WTC11 (cell line): ENCODE measurements around the gene TMEM231. TPM values are rescaled to one million over a fixed set of nuclear protein-coding genes. Genes with fewer than 3 reads are reported as not detected.
"Not testable (repeated sequence)": the region's sequence is repeated elsewhere in the genome, so short reads cannot be mapped to it uniquely, and the experiment has no call there.

Experiments
- ATAC-seq: fragments of 200-7000 bp; cut with Tn5 transposase; 2 replicates; pipeline ENCODE4 v1.10.0; 2021; ENCODE audit warnings: mild to moderate bottlenecking, moderate library complexity
- CTCF ChIA-PET: fragments of 300-600 bp; sonication (Branson Sonifier 250); formaldehyde crosslinking; loops from one replicate; lab custom pipeline; 2021; ENCODE audit warnings: antibody characterized with exemption; lab: Charles Lee
- POLR2A ChIA-PET: fragments of 350-600 bp; sonication (Branson Sonifier 250); formaldehyde crosslinking; loops from one replicate; lab custom pipeline; 2021; ENCODE audit warnings: antibody characterized with exemption; lab: Charles Lee
- DNase-seq: peaks from one replicate; pipeline ENCODE4 v3.0.0; 2021; ENCODE audit warnings: low spot score
- H3K27ac Mint-ChIP-seq: 2 replicates; pipeline ENCODE4 v1.8.0; 2021; ENCODE audit warnings: mixed read lengths
- H3K27me3 Mint-ChIP-seq: 2 replicates; pipeline ENCODE4 v1.8.0; 2021; ENCODE audit warnings: low read depth, mild to moderate bottlenecking, moderate library complexity, mixed read lengths
- H3K36me3 Mint-ChIP-seq: 2 replicates; pipeline ENCODE4 v1.8.0; 2021; ENCODE audit warnings: mixed read lengths
- H3K4me1 Mint-ChIP-seq: 2 replicates; pipeline ENCODE4 v1.8.0; 2022; ENCODE audit warnings: mixed read lengths
- H3K4me3 Mint-ChIP-seq: 2 replicates; pipeline ENCODE4 v1.8.0; 2021; ENCODE audit warnings: mild to moderate bottlenecking, moderate library complexity, mixed read lengths
- H3K9me3 Mint-ChIP-seq: 2 replicates; pipeline ENCODE4 v1.8.0; 2021; ENCODE audit warnings: mixed read lengths
- JUN ChIP-seq: sonication (generic); formaldehyde crosslinking; IDR thresholded peaks from 2 replicates; pipeline ENCODE4 v1.8.0; 2023; ENCODE audit warnings: mild to moderate bottlenecking, missing genetic modification reagents
- OVOL2 ChIP-seq: fragments of 250-450 bp; sonication (Bioruptor Pico); IDR thresholded peaks from 2 replicates; pipeline ENCODE4 v1.9.0; 2021; ENCODE audit warnings: mild to moderate bottlenecking, borderline replicate concordance
- RELA ChIP-seq: sonication (generic); formaldehyde crosslinking; IDR thresholded peaks from 2 replicates; pipeline ENCODE4 v1.8.1; 2022; ENCODE audit warnings: missing genetic modification reagents, mild to moderate bottlenecking, borderline replicate concordance
- ZNF121 ChIP-seq: sonication (generic); formaldehyde crosslinking; IDR thresholded peaks from 2 replicates; pipeline ENCODE4 v1.8.0; 2023; ENCODE audit warnings: missing genetic modification reagents
- ZNF219 ChIP-seq: sonication (generic); formaldehyde crosslinking; IDR thresholded peaks from 2 replicates; pipeline ENCODE4 v1.8.0; 2023; ENCODE audit warnings: missing genetic modification reagents, mild to moderate bottlenecking, borderline replicate concordance
- ZNF263 ChIP-seq: sonication (generic); formaldehyde crosslinking; IDR thresholded peaks from 2 replicates; pipeline ENCODE4 v1.8.1; 2022; ENCODE audit warnings: low read depth, mild to moderate bottlenecking, moderate library complexity, missing genetic modification reagents
- ZNF416 ChIP-seq: fragments of 250-450 bp; sonication (Bioruptor Pico); IDR thresholded peaks from 2 replicates; pipeline ENCODE4 v1.9.0; 2021; ENCODE audit warnings: mild to moderate bottlenecking, inconsistent platforms
- total RNA-seq: library from RNA; stranded (reverse); gene quantifications from 3 replicates; pipeline ENCODE4 v1.2.3, GENCODE V29; 2021
- TF ChIP-seq, protein P1 (sequence below): fragments of 250-450 bp; sonication (Bioruptor Pico); IDR thresholded peaks from 2 replicates; pipeline ENCODE4 v1.8.0; 2021; ENCODE audit warnings: mild to moderate bottlenecking
- TF ChIP-seq, protein P2 (sequence below): sonication (generic); formaldehyde crosslinking; IDR thresholded peaks from 2 replicates; pipeline ENCODE4 v1.8.1; 2022; ENCODE audit warnings: mild to moderate bottlenecking, missing genetic modification reagents, moderate library complexity, borderline replicate concordance
- TF ChIP-seq, protein P3 (sequence below): sonication (generic); formaldehyde crosslinking; IDR thresholded peaks from 2 replicates; pipeline ENCODE4 v1.8.1; 2023; ENCODE audit warnings: mild to moderate bottlenecking, moderate library complexity, missing genetic modification reagents
- TF ChIP-seq, protein P4 (sequence below): sonication (generic); formaldehyde crosslinking; IDR thresholded peaks from 2 replicates; pipeline ENCODE4 v1.8.0; 2022; ENCODE audit warnings: mild to moderate bottlenecking, missing genetic modification reagents
- TF ChIP-seq, protein P5 (sequence below): sonication (generic); formaldehyde crosslinking; IDR thresholded peaks from 2 replicates; pipeline ENCODE4 v1.8.0; 2023; ENCODE audit warnings: missing genetic modification reagents
- TF ChIP-seq, protein P6 (sequence below): fragments of 250-450 bp; sonication (Bioruptor Pico); IDR thresholded peaks from 2 replicates; pipeline ENCODE4 v1.9.0; 2021; ENCODE audit warnings: mild to moderate bottlenecking
- TF ChIP-seq, protein P7 (sequence below): sonication (generic); formaldehyde crosslinking; IDR thresholded peaks from 2 replicates; pipeline ENCODE4 v1.8.1; 2023; ENCODE audit warnings: mild to moderate bottlenecking, missing genetic modification reagents, moderate library complexity

Gene TMEM231
- total RNA-seq, 1 experiment from 2014 or later = 12.0 TPM

DNA sequence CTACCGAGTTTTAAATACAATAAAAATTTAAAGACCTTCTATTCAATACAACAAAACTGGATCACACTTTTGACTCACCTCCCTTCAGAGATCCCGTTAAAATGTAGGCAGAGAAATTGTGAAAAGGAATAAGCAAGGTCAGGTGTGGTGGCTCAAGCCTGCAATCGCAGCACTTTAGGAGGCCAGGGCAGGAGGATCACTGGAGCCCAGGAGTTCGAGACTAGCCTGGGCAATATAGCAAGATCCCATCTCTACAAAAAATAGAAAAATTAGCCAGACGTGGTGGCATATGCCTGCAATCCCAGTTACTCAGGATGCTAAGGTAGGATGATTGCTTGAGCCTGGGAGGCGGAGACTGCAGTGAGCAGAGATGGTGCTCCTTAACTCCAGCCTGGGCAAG, 36.9 kb downstream of the TMEM231 start:
- Mint-ChIP-seq H3K36me3 (no peaks in the 10 kb centered on the region), H3K4me1 (peaks cover 16% of the 10 kb centered on the region), H3K27me3 (no peaks in the 10 kb centered on the region), H3K27ac (peak overlapping the region; percentile 65; the same call in 1 of the 2 replicates), H3K9me3 (no peaks in the 10 kb centered on the region), H3K4me3 (no peak overlapping the region)
- DNase-seq (no peak), ATAC-seq (no peak)
- ChIA-PET POLR2A (interaction anchor here (0.9 kb wide), 1 partner anchor 14 kb away, joined by 3 read pairs; no protein-coding TSS in a partner anchor), CTCF (interaction anchor here (2.4 to 3.5 kb wide), 4 partner anchors 11 to 48 kb away, joined by 19 to 91 read pairs (median 56); partner anchors contain the start of gene CHST6)
- TF ChIP-seq ZNF121 (CRISPR knock-in tag) (peak; percentile 83), RELA (CRISPR knock-in tag) (no peak)
- TF ChIP-seq, protein P1, sequence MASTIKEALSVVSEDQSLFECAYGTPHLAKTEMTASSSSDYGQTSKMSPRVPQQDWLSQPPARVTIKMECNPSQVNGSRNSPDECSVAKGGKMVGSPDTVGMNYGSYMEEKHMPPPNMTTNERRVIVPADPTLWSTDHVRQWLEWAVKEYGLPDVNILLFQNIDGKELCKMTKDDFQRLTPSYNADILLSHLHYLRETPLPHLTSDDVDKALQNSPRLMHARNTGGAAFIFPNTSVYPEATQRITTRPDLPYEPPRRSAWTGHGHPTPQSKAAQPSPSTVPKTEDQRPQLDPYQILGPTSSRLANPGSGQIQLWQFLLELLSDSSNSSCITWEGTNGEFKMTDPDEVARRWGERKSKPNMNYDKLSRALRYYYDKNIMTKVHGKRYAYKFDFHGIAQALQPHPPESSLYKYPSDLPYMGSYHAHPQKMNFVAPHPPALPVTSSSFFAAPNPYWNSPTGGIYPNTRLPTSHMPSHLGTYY (CRISPR knock-in tag) = no peak

DNA sequence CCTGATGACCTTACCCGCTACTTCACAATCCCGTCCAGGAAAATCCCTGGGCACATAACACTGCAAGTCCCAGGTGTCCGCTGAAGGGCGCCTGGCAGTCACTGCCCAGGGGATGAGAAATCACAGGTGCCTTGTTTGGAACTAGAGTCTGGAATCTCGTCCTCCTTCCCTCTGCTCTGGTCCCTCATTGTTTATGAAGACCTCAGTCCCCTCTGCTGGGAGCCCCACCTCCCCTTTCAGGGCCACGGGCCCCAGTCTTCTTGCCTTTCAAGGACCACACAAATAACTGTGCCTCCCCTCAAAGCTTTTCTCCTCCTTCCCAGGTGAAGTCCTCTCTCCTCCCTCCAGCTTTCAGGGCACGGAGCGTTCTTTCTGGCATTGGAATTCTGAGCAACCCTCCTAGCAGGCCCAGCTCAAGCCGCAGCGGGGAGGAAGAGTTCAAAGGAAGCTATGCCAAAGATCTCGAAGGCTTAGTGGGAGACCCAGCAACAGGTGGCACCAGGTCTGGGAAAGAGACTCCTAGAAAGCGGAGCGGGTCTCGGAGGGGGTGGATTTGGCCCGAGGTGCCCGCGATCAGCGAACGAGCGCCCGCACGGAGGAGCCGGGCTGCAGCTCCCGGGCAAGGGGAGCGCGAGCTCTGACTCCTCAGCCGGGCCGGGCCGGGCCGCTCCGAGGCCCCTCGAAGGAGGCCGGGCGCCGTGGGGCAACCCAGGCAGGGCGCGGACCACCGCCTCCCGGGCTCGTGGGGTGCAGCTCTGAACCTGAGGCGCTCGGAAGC, 39.7 kb downstream of the TMEM231 start:
- ATAC-seq (peak; percentile 10), DNase-seq (peak; percentile 39)
- H3K36me3 Mint-ChIP-seq, H3K27me3 Mint-ChIP-seq, H3K9me3 Mint-ChIP-seq: not testable (repeated sequence)
- Mint-ChIP-seq H3K4me3 (peak overlapping the region; percentile 77), H3K4me1 (peaks cover 16% of the 10 kb centered on the region), H3K27ac (peak overlapping the region; percentile 71)
- CTCF ChIA-PET = interaction anchor here (0.6 to 3.5 kb wide), 54 partner anchors 8 to 327 kb away, joined by 3 to 91 read pairs (median 8); partner anchors contain the start of genes ADAT1, CFDP1, CHST5 and CHST6
- POLR2A ChIA-PET = interaction anchor here (0.9 to 2.0 kb wide), 10 partner anchors 8 to 131 kb away, joined by 3 to 24 read pairs (median 5); partner anchors contain the start of genes CFDP1, CHST6, KARS1 and TERF2IP
- 0 out of 2 replicates have a peak, but pooled peaks have one; percentile 28 for TF ChIP-seq ZNF263
- TF ChIP-seq, all 79 proteins: peak for 1; not testable (repeated sequence) for 78

DNA sequence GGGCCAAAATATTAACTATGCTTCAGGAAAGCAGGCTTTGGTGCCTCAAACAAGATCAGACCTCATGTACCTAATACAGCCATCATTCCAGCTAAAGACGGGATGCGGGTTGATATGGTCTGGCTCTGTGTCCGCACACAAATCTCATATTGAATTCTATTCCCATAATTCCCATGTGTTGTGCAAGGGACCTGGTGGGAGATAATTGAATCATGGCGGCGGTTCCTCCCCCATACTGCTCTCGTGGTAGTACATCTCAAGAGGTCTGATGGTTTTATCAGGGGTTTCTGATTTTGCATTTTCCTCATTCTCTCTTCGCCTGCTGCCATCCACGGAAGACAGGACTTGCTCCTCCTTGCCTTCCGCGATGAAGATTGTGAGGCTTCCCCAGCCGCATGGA, 41.8 kb downstream of the TMEM231 start:
- DNase-seq (no peak), ATAC-seq (no peak)
- Mint-ChIP-seq H3K4me1 (peaks cover 13% of the 10 kb centered on the region), H3K4me3 (no peak overlapping the region), H3K9me3 (no peaks in the 10 kb centered on the region), H3K36me3 (no peaks in the 10 kb centered on the region), H3K27me3 (no peaks in the 10 kb centered on the region), H3K27ac (no peak overlapping the region)
- ChIA-PET POLR2A (no interaction called here), CTCF (interaction anchor here (1.3 kb wide), 1 partner anchor 49 kb away, joined by 3 read pairs; the partner anchor contains the start of gene TMEM170A)
- TF ChIP-seq JUN (CRISPR knock-in tag) (no peak), OVOL2 (no peak), ZNF416 (CRISPR knock-in tag) (no peak), ZNF219 (CRISPR knock-in tag) (no peak)
- TF ChIP-seq, protein P2, sequence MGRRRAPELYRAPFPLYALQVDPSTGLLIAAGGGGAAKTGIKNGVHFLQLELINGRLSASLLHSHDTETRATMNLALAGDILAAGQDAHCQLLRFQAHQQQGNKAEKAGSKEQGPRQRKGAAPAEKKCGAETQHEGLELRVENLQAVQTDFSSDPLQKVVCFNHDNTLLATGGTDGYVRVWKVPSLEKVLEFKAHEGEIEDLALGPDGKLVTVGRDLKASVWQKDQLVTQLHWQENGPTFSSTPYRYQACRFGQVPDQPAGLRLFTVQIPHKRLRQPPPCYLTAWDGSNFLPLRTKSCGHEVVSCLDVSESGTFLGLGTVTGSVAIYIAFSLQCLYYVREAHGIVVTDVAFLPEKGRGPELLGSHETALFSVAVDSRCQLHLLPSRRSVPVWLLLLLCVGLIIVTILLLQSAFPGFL (CRISPR knock-in tag) = no peak
- TF ChIP-seq, protein P3, sequence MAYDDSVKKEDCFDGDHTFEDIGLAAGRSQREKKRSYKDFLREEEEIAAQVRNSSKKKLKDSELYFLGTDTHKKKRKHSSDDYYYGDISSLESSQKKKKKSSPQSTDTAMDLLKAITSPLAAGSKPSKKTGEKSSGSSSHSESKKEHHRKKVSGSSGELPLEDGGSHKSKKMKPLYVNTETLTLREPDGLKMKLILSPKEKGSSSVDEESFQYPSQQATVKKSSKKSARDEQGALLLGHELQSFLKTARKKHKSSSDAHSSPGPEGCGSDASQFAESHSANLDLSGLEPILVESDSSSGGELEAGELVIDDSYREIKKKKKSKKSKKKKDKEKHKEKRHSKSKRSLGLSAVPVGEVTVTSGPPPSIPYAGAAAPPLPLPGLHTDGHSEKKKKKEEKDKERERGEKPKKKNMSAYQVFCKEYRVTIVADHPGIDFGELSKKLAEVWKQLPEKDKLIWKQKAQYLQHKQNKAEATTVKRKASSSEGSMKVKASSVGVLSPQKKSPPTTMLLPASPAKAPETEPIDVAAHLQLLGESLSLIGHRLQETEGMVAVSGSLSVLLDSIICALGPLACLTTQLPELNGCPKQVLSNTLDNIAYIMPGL (CRISPR knock-in tag) = no peak
- TF ChIP-seq, protein P1 (CRISPR knock-in tag) = no peak
- TF ChIP-seq, protein P4, sequence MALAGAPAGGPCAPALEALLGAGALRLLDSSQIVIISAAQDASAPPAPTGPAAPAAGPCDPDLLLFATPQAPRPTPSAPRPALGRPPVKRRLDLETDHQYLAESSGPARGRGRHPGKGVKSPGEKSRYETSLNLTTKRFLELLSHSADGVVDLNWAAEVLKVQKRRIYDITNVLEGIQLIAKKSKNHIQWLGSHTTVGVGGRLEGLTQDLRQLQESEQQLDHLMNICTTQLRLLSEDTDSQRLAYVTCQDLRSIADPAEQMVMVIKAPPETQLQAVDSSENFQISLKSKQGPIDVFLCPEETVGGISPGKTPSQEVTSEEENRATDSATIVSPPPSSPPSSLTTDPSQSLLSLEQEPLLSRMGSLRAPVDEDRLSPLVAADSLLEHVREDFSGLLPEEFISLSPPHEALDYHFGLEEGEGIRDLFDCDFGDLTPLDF (CRISPR knock-in tag) = no peak
- TF ChIP-seq, protein P5, sequence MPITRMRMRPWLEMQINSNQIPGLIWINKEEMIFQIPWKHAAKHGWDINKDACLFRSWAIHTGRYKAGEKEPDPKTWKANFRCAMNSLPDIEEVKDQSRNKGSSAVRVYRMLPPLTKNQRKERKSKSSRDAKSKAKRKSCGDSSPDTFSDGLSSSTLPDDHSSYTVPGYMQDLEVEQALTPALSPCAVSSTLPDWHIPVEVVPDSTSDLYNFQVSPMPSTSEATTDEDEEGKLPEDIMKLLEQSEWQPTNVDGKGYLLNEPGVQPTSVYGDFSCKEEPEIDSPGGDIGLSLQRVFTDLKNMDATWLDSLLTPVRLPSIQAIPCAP = no peak
- TF ChIP-seq, protein P6, sequence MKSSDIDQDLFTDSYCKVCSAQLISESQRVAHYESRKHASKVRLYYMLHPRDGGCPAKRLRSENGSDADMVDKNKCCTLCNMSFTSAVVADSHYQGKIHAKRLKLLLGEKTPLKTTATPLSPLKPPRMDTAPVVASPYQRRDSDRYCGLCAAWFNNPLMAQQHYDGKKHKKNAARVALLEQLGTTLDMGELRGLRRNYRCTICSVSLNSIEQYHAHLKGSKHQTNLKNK = no peak
- TF ChIP-seq, protein P7, sequence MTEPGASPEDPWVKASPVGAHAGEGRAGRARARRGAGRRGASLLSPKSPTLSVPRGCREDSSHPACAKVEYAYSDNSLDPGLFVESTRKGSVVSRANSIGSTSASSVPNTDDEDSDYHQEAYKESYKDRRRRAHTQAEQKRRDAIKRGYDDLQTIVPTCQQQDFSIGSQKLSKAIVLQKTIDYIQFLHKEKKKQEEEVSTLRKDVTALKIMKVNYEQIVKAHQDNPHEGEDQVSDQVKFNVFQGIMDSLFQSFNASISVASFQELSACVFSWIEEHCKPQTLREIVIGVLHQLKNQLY (CRISPR knock-in tag) = no peak
